Transverse colon (tissue), 3 donors: ENCODE measurements around the gene GRAMD2B.

ENCODE experiments used
- POLR2A ChIP-seq: fragments of 450-650 bp; IDR thresholded peaks from one replicate; pipeline ENCODE4 v1.6.1; 2016; ENCODE audit warnings: antibody characterized with exemption, mild to moderate bottlenecking, moderate library complexity
- TF ChIP-seq, protein P1 (sequence below), 5 experiments: fragments of 200-600 bp in 3 of 5; fragments of 450-650 bp in 2 of 5; sonication (generic) in 3 of 5; IDR thresholded peaks; 1 replicate in 2 of 5; 2 replicates in 3 of 5; pipeline ENCODE4 v1.5.1; 2016 to 2017; ENCODE audit warnings: antibody characterized with exemption in 5 of 5, inconsistent platforms in 3 of 5, mild to moderate bottlenecking in 2 of 5, moderate library complexity in 1 of 5

DNA sequence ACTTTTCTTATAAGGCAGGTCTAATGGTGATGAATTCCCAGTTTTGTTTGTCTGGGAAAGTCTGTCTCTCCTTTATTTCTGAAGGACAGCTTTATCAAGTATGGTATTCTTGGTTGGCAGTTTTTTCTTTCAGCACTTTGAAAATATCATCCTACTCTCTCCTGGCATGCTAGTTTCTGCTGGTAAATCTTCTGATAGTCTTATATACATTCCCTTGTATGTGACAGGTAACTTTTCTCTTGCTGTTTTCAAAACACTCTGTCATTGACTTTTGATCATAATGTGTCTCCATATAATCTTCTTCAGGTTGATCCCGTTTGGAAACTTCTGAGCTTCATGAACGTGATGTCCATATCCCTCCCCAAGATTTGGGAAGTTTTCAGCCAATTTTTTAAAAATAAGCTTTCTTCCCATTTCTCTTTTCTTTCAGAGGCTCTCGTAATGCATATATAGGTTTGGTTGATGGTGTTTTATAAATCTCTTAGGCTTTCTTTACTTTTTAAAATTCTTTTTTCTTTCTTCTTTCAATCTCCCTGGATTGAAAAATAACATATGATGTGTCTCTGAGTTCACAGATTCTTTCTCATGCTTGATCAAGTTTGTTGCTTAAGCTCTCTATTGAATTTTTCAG lies 22.5 kb upstream of the GRAMD2B start:
- TF ChIP-seq POLR2A = no peak
- TF ChIP-seq, protein P1, sequence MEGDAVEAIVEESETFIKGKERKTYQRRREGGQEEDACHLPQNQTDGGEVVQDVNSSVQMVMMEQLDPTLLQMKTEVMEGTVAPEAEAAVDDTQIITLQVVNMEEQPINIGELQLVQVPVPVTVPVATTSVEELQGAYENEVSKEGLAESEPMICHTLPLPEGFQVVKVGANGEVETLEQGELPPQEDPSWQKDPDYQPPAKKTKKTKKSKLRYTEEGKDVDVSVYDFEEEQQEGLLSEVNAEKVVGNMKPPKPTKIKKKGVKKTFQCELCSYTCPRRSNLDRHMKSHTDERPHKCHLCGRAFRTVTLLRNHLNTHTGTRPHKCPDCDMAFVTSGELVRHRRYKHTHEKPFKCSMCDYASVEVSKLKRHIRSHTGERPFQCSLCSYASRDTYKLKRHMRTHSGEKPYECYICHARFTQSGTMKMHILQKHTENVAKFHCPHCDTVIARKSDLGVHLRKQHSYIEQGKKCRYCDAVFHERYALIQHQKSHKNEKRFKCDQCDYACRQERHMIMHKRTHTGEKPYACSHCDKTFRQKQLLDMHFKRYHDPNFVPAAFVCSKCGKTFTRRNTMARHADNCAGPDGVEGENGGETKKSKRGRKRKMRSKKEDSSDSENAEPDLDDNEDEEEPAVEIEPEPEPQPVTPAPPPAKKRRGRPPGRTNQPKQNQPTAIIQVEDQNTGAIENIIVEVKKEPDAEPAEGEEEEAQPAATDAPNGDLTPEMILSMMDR (IDR thresholded peaks at IDR 0.05) = no peak
